HepG2 (cell line): ENCODE results near the gene PDE3A. TPM values are rescaled to one million over a fixed set of nuclear protein-coding genes. Genes with fewer than 3 reads are reported as not detected.

Experiments used
- ATAC-seq: fragments of 200-7000 bp; cut with Tn5 transposase; 3 replicates; pipeline ENCODE4 v1.9.1; 2020; ENCODE audit warnings: mild to moderate bottlenecking, moderate library complexity
- BruUV-seq: library from RNA; stranded (reverse); fragments of 400-500 nt; replicated peaks from 2 replicates; lab custom pipeline; 2021; lab: Mats Ljungman, UMichigan
- CTCF ChIA-PET: fragments of 300-600 bp; formaldehyde crosslinking; extraction: SDS; loops from one replicate; lab custom pipeline; 2021; ENCODE audit warnings: low total read pairs, inconsistent platforms, low intra/inter-chr PET ratio; lab: Yijun Ruan, JAX
- POLR2A ChIA-PET: fragments of 350-600 bp; sonication (Branson Sonifier 250); formaldehyde crosslinking; loops from one replicate; lab custom pipeline; 2020; ENCODE audit warnings: antibody characterized with exemption, inconsistent platforms; lab: Yijun Ruan, JAX
- DNase-seq: peaks from one replicate; pipeline ENCODE4 v3.0.0-alpha.2; 2015; ENCODE audit warnings: low spot score
- FAIRE-seq: peaks from 3 replicates; lab custom pipeline; 2011; peaks lifted over from hg19 to GRCh38; lab: Jason Lieb, UNC
- H2AFZ ChIP-seq: one replicate; pipeline ENCODE4 v1.6.1; 2011; ENCODE audit warnings: low read length, inconsistent platforms
- H3K27ac ChIP-seq: fragments of 300-600 bp; 3 replicates; pipeline ENCODE4 v1.8.0; 2011; ENCODE audit warnings: mixed run types, mild to moderate bottlenecking, mixed read lengths, low read length, inconsistent platforms; ENCODE audit not compliant: insufficient read depth; ENCODE audit errors: extremely low read length
- H3K27me3 ChIP-seq, 2 experiments: fragments of 200-600 bp in 1 of 2; 2 replicates in 1 of 2; 3 replicates in 1 of 2; pipeline versions ENCODE4 v1.6.0 to v1.8.0; 2011; ENCODE audit warnings: low read length in 2 of 2, mild to moderate bottlenecking in 2 of 2, moderate library complexity in 2 of 2, inconsistent platforms in 1 of 2; ENCODE audit not compliant: insufficient read depth in 2 of 2, control insufficient read depth in 1 of 2
- H3K36me3 ChIP-seq, 2 experiments: fragments of 200-600 bp in 1 of 2; replicated peaks in 1 of 2; 2 replicates in 1 of 2; 3 replicates in 1 of 2; pipeline versions ENCODE4 v1.5.1 to v1.8.0; 2011; ENCODE audit warnings: low read length in 2 of 2, inconsistent platforms in 1 of 2; ENCODE audit not compliant: insufficient read depth in 2 of 2, control insufficient read depth in 1 of 2
- H3K4me1 ChIP-seq: 2 replicates; pipeline ENCODE4 v1.5.1; 2012; ENCODE audit warnings: low read length, inconsistent platforms; ENCODE audit not compliant: insufficient read depth
- H3K4me2 ChIP-seq: 2 replicates; pipeline ENCODE4 v1.6.0; 2011; ENCODE audit warnings: low read depth, low read length, inconsistent platforms
- H3K4me3 ChIP-seq, 3 experiments: fragments of 200-600 bp in 1 of 3; sonication (generic), shearing (Covaris generic) in 1 of 3; replicated peaks in 1 of 3; 2 replicates each; pipeline ENCODE4 v1.5.1; 2011 to 2016; ENCODE audit warnings: low read length in 3 of 3, inconsistent platforms in 2 of 3, low read depth in 2 of 3, mild to moderate bottlenecking in 2 of 3, control low read depth in 1 of 3, mixed read lengths in 1 of 3; ENCODE audit not compliant: insufficient read depth in 1 of 3
- H3K79me2 ChIP-seq: one replicate; pipeline ENCODE4 v1.6.1; 2011; ENCODE audit warnings: low read length, inconsistent platforms; ENCODE audit not compliant: insufficient read depth
- H3K9ac ChIP-seq: 2 replicates; pipeline ENCODE4 v1.6.0; 2011; ENCODE audit warnings: mild to moderate bottlenecking, low read depth, low read length, inconsistent platforms; ENCODE audit not compliant: insufficient read depth
- H3K9me3 ChIP-seq: 2 replicates; pipeline ENCODE4 v1.5.1; 2012; ENCODE audit warnings: mild to moderate bottlenecking, low read length
- H4K20me1 ChIP-seq: 2 replicates; pipeline ENCODE4 v1.6.0; 2011; ENCODE audit warnings: inconsistent platforms, mild to moderate bottlenecking, low read length, moderate library complexity; ENCODE audit not compliant: insufficient read depth
- DMAP1 ChIP-seq: IDR thresholded peaks from 2 replicates; pipeline ENCODE4 v1.6.1; 2016
- NFATC3 ChIP-seq: sonication (generic); formaldehyde crosslinking; IDR thresholded peaks from 2 replicates; pipeline ENCODE4 v1.5.1; 2020; ENCODE audit warnings: mild to moderate bottlenecking, missing genetic modification reagents
- SMARCE1 ChIP-seq: fragments of 450-650 bp; IDR thresholded peaks from 2 replicates; pipeline ENCODE4 v1.6.1; 2017; ENCODE audit warnings: borderline replicate concordance
- SRF ChIP-seq: IDR thresholded peaks from 2 replicates; pipeline ENCODE4 v1.6.1; 2011; ENCODE audit warnings: mild to moderate bottlenecking, low read depth, low read length, moderate library complexity
- ZKSCAN1 ChIP-seq: fragments of 150-350 bp; IDR thresholded peaks from 2 replicates; pipeline ENCODE4 v1.6.1; 2014; ENCODE audit warnings: low read length
- ZNF441 ChIP-seq: sonication (generic); formaldehyde crosslinking; IDR thresholded peaks from 2 replicates; pipeline ENCODE4 v1.7.0; 2021; ENCODE audit warnings: missing genetic modification reagents, borderline replicate concordance
- ZNF7 ChIP-seq: IDR thresholded peaks from 2 replicates; pipeline ENCODE4 v1.6.1; 2016; ENCODE audit warnings: missing biosample characterization, missing genetic modification reagents
- ZSCAN30 ChIP-seq: sonication (generic); formaldehyde crosslinking; IDR thresholded peaks from 2 replicates; pipeline ENCODE4 v1.5.0; 2020; ENCODE audit warnings: mild to moderate bottlenecking, missing genetic modification reagents
- ZZZ3 ChIP-seq: sonication (generic); formaldehyde crosslinking; IDR thresholded peaks from 2 replicates; pipeline ENCODE4 v1.4.0; 2020; ENCODE audit warnings: missing genetic modification reagents, mild to moderate bottlenecking, borderline replicate concordance
- WGBS: methylation state at CpG from one replicate; pipeline ENCODE4 v1.1.6; 2017; ENCODE audit warnings: low lambda C conversion rate; 5-methylcytosine and 5-hydroxymethylcytosine counted together
- in situ Hi-C: cut with HindIII; loops from 2 replicates; pipeline ENCODE4 v1.10.0; 2017; ENCODE audit warnings: low pct_unique_long_range_greater_than_20kb; ENCODE audit not compliant: extremely low pct_ligation_motif_present
- intact Hi-C: fragments of 100-400 bp; cut with micrococcal nuclease; formaldehyde crosslinking; loops from one replicate; pipeline ENCODE4 v1.10.0; 2022; ENCODE audit not compliant: unreplicated experiment
- polyA plus RNA-seq, 8 experiments: library from polyadenylated mRNA; depleted of rRNA in 3 of 8; stranded (reverse) in 7 of 8; unstranded in 1 of 8; fragments of >200 nt; fragmentation: Illumina TruSeq in 4 of 8; extraction: Trizol in 4 of 8; gene quantifications; 2 replicates each; pipeline versions ENCODE4 v1.2.1 to v1.2.3, GENCODE V29; 2011 to 2016; ENCODE audit warnings: low read depth in 4 of 8, missing spikeins in 1 of 8, mixed read lengths in 1 of 8; ENCODE audit not compliant: insufficient read depth in 1 of 8
- total RNA-seq, 5 experiments: library from RNA; depleted of rRNA; stranded (reverse); fragments of >200 nt; fragmentation: Illumina TruSeq; extraction: Trizol; gene quantifications; 2 replicates each; pipeline ENCODE4 v1.2.3, GENCODE V29; 2016; ENCODE audit warnings: low read depth in 1 of 5
- TF ChIP-seq, protein P1 (sequence below): sonication (generic); formaldehyde crosslinking; IDR thresholded peaks from 2 replicates; pipeline ENCODE4 v1.8.1; 2023; ENCODE audit warnings: missing genetic modification reagents, mild to moderate bottlenecking, borderline replicate concordance
- TF ChIP-seq, protein P2 (sequence below): sonication (generic); formaldehyde crosslinking; IDR thresholded peaks from 2 replicates; pipeline ENCODE4 v1.5.1; 2020; ENCODE audit warnings: missing genetic modification reagents, mild to moderate bottlenecking, borderline replicate concordance
- TF ChIP-seq, protein P3 (sequence below): sonication (generic); formaldehyde crosslinking; IDR thresholded peaks from 2 replicates; pipeline ENCODE4 v1.4.0; 2020; ENCODE audit warnings: missing genetic modification reagents
- TF ChIP-seq, protein P4 (sequence below): sonication (generic); formaldehyde crosslinking; conservative IDR thresholded peaks from 2 replicates; pipeline ENCODE4 v1.5.0; 2020; ENCODE audit warnings: missing genetic modification reagents
- TF ChIP-seq, protein P5 (sequence below): sonication (generic); formaldehyde crosslinking; IDR thresholded peaks from 2 replicates; pipeline ENCODE4 v1.8.0; 2022; ENCODE audit warnings: missing genetic modification reagents, mild to moderate bottlenecking, moderate library complexity, borderline replicate concordance

Gene PDE3A
- total and polyA plus RNA-seq, 2 of the 13 experiments (the other 11 are each of a cell fraction or from before 2014, with no cell fraction given): 0.77 to 1.5 TPM

DNA sequence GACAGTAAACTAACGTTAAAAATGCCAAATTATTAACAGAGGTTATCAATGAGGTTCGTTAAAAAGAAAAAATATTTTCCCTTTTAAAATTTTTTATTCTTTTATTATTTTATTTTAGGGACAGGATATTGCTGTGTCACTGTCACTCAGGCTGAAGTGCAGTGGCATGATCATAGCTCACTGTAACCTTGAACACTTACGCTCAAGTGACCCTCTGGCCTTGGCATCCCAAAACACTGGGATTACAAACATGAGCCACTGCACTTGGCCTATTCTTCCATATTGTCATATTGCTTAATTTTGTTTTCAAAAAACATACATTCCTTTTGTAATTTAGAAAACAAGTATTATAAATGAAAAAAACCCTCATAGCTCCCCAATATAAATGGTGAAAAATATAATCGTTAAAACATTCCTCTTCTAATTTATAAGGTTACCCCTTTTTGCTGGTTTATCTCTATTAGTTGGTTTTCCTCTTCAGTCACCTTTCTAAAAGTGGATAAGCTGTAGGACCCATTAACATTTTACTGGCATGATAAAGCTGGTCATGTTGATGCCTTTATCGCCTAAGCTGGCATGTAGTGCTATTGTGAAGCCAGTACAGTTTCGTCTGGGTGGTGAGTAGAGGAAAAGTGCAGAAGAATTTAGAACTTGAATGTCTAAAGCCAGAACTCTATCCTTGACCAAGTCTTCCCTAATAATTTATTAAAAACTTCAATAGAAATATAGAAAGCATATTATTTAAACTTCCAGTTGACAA lies 27.6 kb downstream of the PDE3A start:
- intact Hi-C loops: no loop called here
- ChIA-PET POLR2A (no interaction called here), CTCF (no interaction called here)
- no peak for DNase-seq
- no peak overlapping the region for H2AFZ ChIP-seq
- H3K4me1 ChIP-seq: no peaks in the 10 kb centered on the region
- H3K27ac ChIP-seq: no peak overlapping the region
- H3K27me3 ChIP-seq: no peaks in the 10 kb centered on the region
- in situ Hi-C loops: no loop called here
- BruUV-seq: no TSS peak
- H3K9me3 ChIP-seq: no peaks in the 10 kb centered on the region
- no peak overlapping the region for H3K9ac ChIP-seq
- no peaks in the 10 kb centered on the region for H3K79me2 ChIP-seq
- WGBS: 17% methylated on average over 6 of the region's 6 CpGs
- no peak overlapping the region for H3K4me3 ChIP-seq
- FAIRE-seq: no peak
- H3K4me2 ChIP-seq: no peak overlapping the region
- no peaks in the 10 kb centered on the region for H3K36me3 ChIP-seq
- H4K20me1 ChIP-seq: no peaks in the 10 kb centered on the region
- no peak for ATAC-seq
- TF ChIP-seq, protein P1, sequence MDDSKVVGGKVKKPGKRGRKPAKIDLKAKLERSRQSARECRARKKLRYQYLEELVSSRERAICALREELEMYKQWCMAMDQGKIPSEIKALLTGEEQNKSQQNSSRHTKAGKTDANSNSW (CRISPR knock-in tag): no peak
- TF ChIP-seq ZKSCAN1: no peak
- no peak for TF ChIP-seq SMARCE1
- TF ChIP-seq ZZZ3: no peak
- TF ChIP-seq, protein P2, sequence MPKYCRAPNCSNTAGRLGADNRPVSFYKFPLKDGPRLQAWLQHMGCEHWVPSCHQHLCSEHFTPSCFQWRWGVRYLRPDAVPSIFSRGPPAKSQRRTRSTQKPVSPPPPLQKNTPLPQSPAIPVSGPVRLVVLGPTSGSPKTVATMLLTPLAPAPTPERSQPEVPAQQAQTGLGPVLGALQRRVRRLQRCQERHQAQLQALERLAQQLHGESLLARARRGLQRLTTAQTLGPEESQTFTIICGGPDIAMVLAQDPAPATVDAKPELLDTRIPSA (CRISPR knock-in tag): no peak
- TF ChIP-seq NFATC3 (CRISPR knock-in tag): no peak
- TF ChIP-seq, protein P3, sequence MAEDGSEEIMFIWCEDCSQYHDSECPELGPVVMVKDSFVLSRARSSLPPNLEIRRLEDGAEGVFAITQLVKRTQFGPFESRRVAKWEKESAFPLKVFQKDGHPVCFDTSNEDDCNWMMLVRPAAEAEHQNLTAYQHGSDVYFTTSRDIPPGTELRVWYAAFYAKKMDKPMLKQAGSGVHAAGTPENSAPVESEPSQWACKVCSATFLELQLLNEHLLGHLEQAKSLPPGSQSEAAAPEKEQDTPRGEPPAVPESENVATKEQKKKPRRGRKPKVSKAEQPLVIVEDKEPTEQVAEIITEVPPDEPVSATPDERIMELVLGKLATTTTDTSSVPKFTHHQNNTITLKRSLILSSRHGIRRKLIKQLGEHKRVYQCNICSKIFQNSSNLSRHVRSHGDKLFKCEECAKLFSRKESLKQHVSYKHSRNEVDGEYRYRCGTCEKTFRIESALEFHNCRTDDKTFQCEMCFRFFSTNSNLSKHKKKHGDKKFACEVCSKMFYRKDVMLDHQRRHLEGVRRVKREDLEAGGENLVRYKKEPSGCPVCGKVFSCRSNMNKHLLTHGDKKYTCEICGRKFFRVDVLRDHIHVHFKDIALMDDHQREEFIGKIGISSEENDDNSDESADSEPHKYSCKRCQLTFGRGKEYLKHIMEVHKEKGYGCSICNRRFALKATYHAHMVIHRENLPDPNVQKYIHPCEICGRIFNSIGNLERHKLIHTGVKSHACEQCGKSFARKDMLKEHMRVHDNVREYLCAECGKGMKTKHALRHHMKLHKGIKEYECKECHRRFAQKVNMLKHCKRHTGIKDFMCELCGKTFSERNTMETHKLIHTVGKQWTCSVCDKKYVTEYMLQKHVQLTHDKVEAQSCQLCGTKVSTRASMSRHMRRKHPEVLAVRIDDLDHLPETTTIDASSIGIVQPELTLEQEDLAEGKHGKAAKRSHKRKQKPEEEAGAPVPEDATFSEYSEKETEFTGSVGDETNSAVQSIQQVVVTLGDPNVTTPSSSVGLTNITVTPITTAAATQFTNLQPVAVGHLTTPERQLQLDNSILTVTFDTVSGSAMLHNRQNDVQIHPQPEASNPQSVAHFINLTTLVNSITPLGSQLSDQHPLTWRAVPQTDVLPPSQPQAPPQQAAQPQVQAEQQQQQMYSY (CRISPR knock-in tag): no peak
- TF ChIP-seq ZSCAN30: no peak
- TF ChIP-seq, protein P4, sequence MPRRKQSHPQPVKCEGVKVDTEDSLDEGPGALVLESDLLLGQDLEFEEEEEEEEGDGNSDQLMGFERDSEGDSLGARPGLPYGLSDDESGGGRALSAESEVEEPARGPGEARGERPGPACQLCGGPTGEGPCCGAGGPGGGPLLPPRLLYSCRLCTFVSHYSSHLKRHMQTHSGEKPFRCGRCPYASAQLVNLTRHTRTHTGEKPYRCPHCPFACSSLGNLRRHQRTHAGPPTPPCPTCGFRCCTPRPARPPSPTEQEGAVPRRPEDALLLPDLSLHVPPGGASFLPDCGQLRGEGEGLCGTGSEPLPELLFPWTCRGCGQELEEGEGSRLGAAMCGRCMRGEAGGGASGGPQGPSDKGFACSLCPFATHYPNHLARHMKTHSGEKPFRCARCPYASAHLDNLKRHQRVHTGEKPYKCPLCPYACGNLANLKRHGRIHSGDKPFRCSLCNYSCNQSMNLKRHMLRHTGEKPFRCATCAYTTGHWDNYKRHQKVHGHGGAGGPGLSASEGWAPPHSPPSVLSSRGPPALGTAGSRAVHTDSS: no peak
- no peak for TF ChIP-seq ZNF441 (CRISPR knock-in tag)
- TF ChIP-seq SRF: no peak
- no peak for TF ChIP-seq ZNF7 (CRISPR knock-in tag)
- TF ChIP-seq DMAP1 (CRISPR knock-in tag): no peak
- TF ChIP-seq, protein P5, sequence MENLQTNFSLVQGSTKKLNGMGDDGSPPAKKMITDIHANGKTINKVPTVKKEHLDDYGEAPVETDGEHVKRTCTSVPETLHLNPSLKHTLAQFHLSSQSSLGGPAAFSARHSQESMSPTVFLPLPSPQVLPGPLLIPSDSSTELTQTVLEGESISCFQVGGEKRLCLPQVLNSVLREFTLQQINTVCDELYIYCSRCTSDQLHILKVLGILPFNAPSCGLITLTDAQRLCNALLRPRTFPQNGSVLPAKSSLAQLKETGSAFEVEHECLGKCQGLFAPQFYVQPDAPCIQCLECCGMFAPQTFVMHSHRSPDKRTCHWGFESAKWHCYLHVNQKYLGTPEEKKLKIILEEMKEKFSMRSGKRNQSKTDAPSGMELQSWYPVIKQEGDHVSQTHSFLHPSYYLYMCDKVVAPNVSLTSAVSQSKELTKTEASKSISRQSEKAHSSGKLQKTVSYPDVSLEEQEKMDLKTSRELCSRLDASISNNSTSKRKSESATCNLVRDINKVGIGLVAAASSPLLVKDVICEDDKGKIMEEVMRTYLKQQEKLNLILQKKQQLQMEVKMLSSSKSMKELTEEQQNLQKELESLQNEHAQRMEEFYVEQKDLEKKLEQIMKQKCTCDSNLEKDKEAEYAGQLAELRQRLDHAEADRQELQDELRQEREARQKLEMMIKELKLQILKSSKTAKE (CRISPR knock-in tag): no peak
